ENCODE measurements around the gene PARN.
A peak's percentile ranks its signal among the peaks of the same experiment; 100 is the strongest.
"Not testable (repeated sequence)": the region's sequence is repeated elsewhere in the genome, so short reads cannot be mapped to it uniquely, and the experiment has no call there.

Gene PARN

DNA sequence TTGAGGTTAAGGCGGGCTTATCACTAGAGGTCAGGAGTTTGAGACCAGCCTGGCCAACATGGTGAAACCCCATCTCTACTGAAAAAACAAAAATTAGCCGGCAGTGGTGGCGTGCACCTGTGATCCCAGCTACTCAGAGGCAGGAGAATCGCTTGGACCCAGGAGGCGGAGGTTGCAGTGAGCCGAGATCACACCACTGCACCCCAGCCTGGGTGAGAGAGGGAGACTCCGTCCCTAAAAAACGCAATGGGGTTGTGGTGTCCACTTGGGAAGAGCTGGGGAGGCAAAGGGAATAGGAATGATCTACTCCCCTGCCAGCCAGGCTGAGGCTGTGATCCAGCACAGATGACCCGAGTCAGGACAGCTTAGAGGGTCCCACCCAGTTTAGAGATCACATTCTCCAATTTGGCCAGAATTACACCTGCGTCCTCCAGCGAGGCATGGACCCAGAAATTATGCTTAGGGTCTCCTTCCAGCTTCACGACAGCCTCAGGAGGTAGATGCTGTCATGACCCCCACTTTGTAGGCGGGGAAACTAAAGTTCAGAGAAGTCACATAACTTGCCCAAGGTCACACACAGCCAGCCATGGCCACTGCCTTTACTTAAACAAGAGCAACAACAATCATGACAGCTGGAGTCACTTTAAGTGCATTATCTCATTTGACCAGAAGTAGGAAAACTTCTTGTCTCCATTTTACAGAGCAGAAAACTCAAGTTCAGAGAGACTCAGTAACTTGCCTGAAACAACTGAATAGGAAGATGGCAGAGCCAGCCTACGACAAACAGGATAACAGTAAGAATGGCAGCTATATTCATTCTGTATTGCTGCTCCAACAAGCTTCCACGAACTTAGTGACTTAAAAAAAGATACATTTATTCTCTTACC, 227.7 kb downstream of the PARN start:
- not testable (repeated sequence) for H3K27ac ChIP-seq (ENCODE audit: low read depth, low read length); H3K27me3 ChIP-seq (ENCODE audit: control insufficient read depth, insufficient read depth, low read length)

GRCh38 chr16:14401711-14402061, 228.4 kb downstream of the PARN start:
- H3K27me3 ChIP-seq (ENCODE audit: control insufficient read depth, insufficient read depth, low read length); H3K27ac ChIP-seq (ENCODE audit: low read depth, low read length); H3K4me3 ChIP-seq (ENCODE audit: low read length); H3K36me3 ChIP-seq (ENCODE audit: control insufficient read depth, insufficient read depth, low read length); H3K4me1 ChIP-seq (ENCODE audit: control insufficient read depth, insufficient read depth, low read length); H3K9ac ChIP-seq (ENCODE audit: low read length): not testable (repeated sequence)

More for the DNA sequence above, 227.7 kb downstream of the PARN start:
- H3K36me3 ChIP-seq (ENCODE audit: control insufficient read depth, insufficient read depth, low read length); H3K4me3 ChIP-seq (ENCODE audit: low read length); H3K9ac ChIP-seq (ENCODE audit: low read length); H3K4me1 ChIP-seq (ENCODE audit: control insufficient read depth, insufficient read depth, low read length): not testable (repeated sequence)

DNA sequence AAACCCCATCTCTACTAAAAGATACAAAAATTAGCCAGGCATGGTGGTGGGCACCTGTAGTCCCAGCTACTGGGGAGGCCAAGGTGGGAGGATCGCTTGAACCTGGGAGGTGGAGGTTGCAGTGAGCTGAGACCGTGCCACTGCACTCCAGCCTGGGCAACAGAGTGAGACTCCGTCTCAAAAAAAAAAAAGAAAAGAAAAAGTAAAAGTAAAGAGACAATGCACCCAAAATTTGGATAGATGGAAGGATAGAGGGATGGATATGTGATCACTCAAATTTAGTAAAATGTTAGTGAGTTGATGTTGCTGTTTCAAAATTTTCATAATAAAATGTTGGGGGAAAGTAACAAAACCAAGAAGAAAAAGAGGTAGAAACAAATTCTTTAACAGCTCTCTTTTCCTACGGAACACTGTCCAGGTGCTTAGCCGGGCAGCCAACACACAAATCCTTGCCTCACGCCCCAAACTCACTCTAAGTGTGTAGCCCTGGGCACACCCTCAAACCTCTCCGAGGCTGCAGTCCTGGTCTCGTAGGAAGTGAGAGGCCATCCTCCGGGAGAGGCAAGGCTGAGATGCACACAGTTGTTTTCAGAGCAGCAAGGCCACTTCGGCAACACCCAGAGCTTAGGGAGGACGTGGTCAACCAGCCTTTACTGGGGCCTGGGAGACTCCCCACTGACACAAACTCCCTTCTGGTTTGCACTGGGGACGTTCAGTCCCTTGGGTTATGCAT, 228.9 kb downstream of the PARN start:
- H3K27me3 ChIP-seq (ENCODE audit: control insufficient read depth, insufficient read depth, low read length); H3K36me3 ChIP-seq (ENCODE audit: control insufficient read depth, insufficient read depth, low read length); H3K4me3 ChIP-seq (ENCODE audit: low read length); H3K4me1 ChIP-seq (ENCODE audit: control insufficient read depth, insufficient read depth, low read length); H3K9ac ChIP-seq (ENCODE audit: low read length); H3K27ac ChIP-seq (ENCODE audit: low read depth, low read length): not testable (repeated sequence)

DNA sequence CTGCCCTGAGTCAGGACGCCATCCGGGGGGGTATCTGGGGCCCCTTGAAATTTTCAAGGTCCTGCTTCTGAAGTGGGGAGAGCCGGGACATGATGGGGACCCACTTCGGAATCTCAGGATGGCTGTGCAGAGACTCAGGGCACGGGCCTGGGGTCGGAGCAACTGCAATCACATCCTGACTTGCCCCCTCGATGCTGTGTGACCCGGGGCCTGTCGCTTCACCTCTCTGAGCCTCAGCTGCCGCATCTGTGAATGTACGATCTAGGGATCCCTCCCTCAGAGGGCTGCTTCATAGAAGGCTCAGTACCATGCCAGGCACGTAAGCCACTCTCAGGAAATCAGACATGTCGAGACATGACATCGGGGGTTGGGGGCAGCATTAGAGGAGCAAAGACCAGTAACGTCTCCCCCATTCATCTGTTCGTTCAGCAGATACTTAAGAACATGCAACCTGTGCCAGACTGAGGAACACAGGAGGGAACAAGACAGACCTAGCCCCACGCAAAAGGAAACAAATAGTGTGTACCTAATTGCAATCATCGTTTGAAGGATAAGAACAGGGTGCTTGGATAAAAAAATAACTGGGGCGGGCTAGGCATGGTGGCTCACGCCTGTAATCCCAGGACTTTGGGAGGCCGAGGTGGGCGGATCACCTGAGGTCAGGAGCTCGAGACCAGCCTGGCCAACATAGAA, 229.6 kb downstream of the PARN start:
- H3K9ac ChIP-seq (ENCODE audit: low read length): no peak overlapping the region
- H3K36me3 ChIP-seq (ENCODE audit: control insufficient read depth, insufficient read depth, low read length): no peaks in the 10 kb centered on the region
- no peak overlapping the region for H3K4me3 ChIP-seq (ENCODE audit: low read length)

DNA sequence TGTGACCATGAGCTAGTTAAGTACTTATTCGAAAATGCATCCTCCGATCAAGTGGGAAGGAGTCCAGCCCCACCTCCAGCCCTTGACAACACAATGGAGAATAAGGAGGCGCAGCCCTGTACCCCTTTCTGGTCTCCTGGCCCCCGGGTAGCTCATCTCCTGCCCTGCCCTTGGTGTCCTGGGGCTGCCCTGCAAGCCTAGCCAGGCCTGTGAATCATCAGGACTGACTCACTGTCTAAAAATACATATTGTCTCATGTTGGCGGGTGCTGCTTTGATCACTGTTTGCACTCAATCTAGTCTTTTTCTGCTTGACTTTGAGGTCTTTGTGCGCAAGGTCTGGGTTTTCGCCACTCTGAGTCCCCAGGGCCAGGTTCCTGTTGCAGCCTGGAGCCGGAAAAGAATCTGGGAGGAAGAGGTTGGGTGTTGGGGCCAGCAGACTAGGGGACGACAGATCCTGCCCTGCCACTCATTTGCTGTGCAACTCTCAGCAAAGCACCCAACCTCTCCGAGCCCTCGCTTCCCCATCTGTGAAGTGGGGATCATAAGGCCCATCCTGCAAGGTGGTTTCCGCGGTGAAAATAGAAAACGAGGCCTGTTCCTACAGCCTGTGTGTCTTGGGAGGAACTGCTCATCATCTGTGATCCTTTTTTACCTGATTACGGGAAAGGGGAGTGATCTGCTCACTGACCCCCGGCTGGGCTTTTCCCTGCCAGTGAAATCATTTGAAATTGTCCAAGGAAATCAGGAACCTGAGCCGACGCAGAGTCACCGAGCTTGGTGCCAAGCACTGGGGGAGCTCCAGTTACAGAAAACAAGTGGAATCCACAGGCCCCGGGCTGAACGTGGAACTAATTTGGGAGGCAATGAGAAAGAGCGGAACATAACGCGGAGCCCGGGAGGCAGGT, 230.4 kb downstream of the PARN start:
- H3K4me1 ChIP-seq (ENCODE audit: control insufficient read depth, insufficient read depth, low read length): peaks cover 9% of the 10 kb centered on the region
- peak overlapping the region; percentile 5 for H3K27ac ChIP-seq (ENCODE audit: low read depth, low read length)
- no peak overlapping the region for H3K4me3 ChIP-seq (ENCODE audit: low read length)
- no peaks in the 10 kb centered on the region for H3K36me3 ChIP-seq (ENCODE audit: control insufficient read depth, insufficient read depth, low read length)
- H3K27me3 ChIP-seq (ENCODE audit: control insufficient read depth, insufficient read depth, low read length): no peaks in the 10 kb centered on the region
- H3K9ac ChIP-seq (ENCODE audit: low read length): no peak overlapping the region

More for the DNA sequence above, 229.6 kb downstream of the PARN start:
- Histone ChIP-seq H3K27ac (ENCODE audit: low read depth, low read length) (no peak overlapping the region), H3K4me1 (ENCODE audit: control insufficient read depth, insufficient read depth, low read length) (peaks cover 9% of the 10 kb centered on the region), H3K27me3 (ENCODE audit: control insufficient read depth, insufficient read depth, low read length) (no peaks in the 10 kb centered on the region)

DNA sequence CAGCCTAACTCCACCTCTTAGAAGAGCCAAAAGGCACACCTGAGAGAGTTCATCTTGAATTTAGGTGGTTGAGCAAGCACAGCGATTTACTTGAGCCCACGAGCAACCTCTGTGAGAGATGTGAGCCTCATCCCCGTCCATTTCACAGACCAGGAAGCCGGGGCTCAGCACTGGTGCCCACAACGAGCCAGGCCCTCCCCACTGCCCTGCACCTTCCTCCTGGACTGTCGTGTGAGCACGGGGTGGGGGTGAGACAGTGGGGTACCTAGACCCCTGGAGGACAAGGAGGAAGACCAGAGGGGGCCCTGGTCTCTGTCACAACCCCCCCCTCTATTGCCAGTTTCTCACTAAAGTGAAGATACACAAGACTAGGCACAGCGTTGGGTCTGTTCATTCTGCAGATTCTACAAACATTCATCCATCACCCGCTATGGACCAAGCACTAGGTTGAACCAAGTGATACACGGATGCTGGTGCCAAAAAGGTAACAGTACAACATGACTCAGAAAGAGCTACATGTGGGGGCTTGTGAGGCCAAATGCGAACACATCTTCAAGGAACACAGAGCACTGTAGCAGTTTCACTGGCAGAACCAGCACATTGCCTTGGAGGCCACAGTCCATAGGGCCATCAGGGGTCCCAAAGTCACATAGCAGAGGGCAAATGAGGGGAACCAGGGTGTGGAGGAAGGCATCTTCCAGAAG, 231.9 kb downstream of the PARN start:
- Histone ChIP-seq H3K36me3 (ENCODE audit: control insufficient read depth, insufficient read depth, low read length) (no peaks in the 10 kb centered on the region), H3K4me1 (ENCODE audit: control insufficient read depth, insufficient read depth, low read length) (peaks cover 9% of the 10 kb centered on the region), H3K9ac (ENCODE audit: low read length) (no peak overlapping the region), H3K27me3 (ENCODE audit: control insufficient read depth, insufficient read depth, low read length) (no peaks in the 10 kb centered on the region), H3K27ac (ENCODE audit: low read depth, low read length) (no peak overlapping the region), H3K4me3 (ENCODE audit: low read length) (no peak overlapping the region)

- not testable (repeated sequence) for H3K36me3 ChIP-seq (ENCODE audit: control insufficient read depth, insufficient read depth, low read length); H3K27me3 ChIP-seq (ENCODE audit: control insufficient read depth, insufficient read depth, low read length); H3K4me3 ChIP-seq (ENCODE audit: low read length); H3K27ac ChIP-seq (ENCODE audit: low read depth, low read length); H3K4me1 ChIP-seq (ENCODE audit: control insufficient read depth, insufficient read depth, low read length); H3K9ac ChIP-seq (ENCODE audit: low read length)
Measured at GRCh38 chr16:14395710-14396304, 234.3 kb downstream of the PARN start.

DNA sequence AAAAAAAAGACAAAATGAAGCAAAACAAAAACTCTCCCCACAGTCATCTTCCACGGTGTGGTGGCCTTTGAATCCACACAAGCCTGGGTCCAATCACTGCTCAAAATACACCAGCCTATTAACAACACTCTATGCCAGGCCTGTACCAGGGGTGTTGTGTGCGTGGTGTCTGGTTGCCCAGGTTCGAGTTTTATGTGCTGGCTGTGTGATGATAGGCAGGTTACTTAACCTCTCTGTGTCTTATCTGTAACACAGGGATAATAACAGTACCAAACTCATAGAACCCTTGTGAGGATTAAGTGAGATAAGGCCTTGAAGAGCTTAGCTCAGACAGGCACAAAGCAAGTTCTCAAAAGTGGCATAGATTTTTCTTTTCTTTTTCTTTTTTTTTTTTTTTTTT, 235.2 kb downstream of the PARN start:
- Histone ChIP-seq H3K36me3 (ENCODE audit: control insufficient read depth, insufficient read depth, low read length) (no peaks in the 10 kb centered on the region), H3K27ac (ENCODE audit: low read depth, low read length) (no peak overlapping the region), H3K4me1 (ENCODE audit: control insufficient read depth, insufficient read depth, low read length) (peaks cover 7% of the 10 kb centered on the region), H3K27me3 (ENCODE audit: control insufficient read depth, insufficient read depth, low read length) (no peaks in the 10 kb centered on the region), H3K9ac (ENCODE audit: low read length) (no peak overlapping the region), H3K4me3 (ENCODE audit: low read length) (no peak overlapping the region)

- no peaks in the 10 kb centered on the region for H3K4me1 ChIP-seq (ENCODE audit: control insufficient read depth, insufficient read depth, low read length)
- H3K36me3 ChIP-seq (ENCODE audit: control insufficient read depth, insufficient read depth, low read length): no peaks in the 10 kb centered on the region
- no peak overlapping the region for H3K4me3 ChIP-seq (ENCODE audit: low read length)
- H3K27me3 ChIP-seq (ENCODE audit: control insufficient read depth, insufficient read depth, low read length): no peaks in the 10 kb centered on the region
- H3K9ac ChIP-seq (ENCODE audit: low read length): no peak overlapping the region
- H3K27ac ChIP-seq (ENCODE audit: low read depth, low read length): no peak overlapping the region
Measured at GRCh38 chr16:14392960-14393359, 237.1 kb downstream of the PARN start.

DNA sequence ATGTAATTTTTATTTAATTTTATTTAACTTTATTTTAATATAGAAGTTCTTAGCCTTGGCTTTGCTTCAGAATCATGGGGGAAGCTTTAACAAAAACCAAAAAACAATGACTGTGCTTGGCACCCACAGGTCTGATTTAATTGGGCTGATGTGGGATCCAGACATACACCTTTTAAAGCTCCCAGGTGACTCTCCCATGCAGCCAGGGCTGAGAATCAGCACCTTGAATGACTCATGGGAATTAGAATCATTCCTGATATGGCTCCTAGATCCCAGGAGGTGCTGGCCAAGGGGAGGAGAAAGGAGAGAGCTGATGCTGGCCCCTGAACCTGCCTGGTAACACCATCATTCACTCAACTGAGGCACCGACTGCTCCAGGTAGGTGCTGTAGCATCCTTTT, 240.7 kb downstream of the PARN start:
- no peaks in the 10 kb centered on the region for H3K4me1 ChIP-seq (ENCODE audit: control insufficient read depth, insufficient read depth, low read length)
- H3K27ac ChIP-seq (ENCODE audit: low read depth, low read length): no peak overlapping the region
- no peaks in the 10 kb centered on the region for H3K36me3 ChIP-seq (ENCODE audit: control insufficient read depth, insufficient read depth, low read length)
- no peaks in the 10 kb centered on the region for H3K27me3 ChIP-seq (ENCODE audit: control insufficient read depth, insufficient read depth, low read length)
- no peak overlapping the region for H3K4me3 ChIP-seq (ENCODE audit: low read length)
- H3K9ac ChIP-seq (ENCODE audit: low read length): no peak overlapping the region

- no peak overlapping the region for H3K4me3 ChIP-seq (ENCODE audit: low read length)
- H3K27me3 ChIP-seq (ENCODE audit: control insufficient read depth, insufficient read depth, low read length): no peaks in the 10 kb centered on the region
- no peaks in the 10 kb centered on the region for H3K36me3 ChIP-seq (ENCODE audit: control insufficient read depth, insufficient read depth, low read length)
- no peak overlapping the region for H3K9ac ChIP-seq (ENCODE audit: low read length)
- no peak overlapping the region for H3K27ac ChIP-seq (ENCODE audit: low read depth, low read length)
- no peaks in the 10 kb centered on the region for H3K4me1 ChIP-seq (ENCODE audit: control insufficient read depth, insufficient read depth, low read length)
Measured at GRCh38 chr16:14388243-14388642, 241.8 kb downstream of the PARN start.

Measured in rectal smooth muscle tissue (tissue), 1 donor.